ENCODE measurements around the gene IKZF5. TPM values are rescaled to one million over a fixed set of nuclear protein-coding genes. Genes with fewer than 3 reads are reported as not detected.

IKZF5 gene
- total RNA-seq, 1 experiment from 2014 or later: 12.5 TPM

- TF ChIP-seq CTCF (conservative IDR thresholded peaks at IDR 0.05): no peak
- Histone ChIP-seq H4K20me1 (ENCODE audit: control insufficient read depth, insufficient read depth, insufficient read length) (no peaks in the 10 kb centered on the region), H4K5ac (ENCODE audit: insufficient read length, low read depth, low read length) (no peak overlapping the region), H3K4me1 (ENCODE audit: insufficient read depth, low read length) (no peaks in the 10 kb centered on the region), H3K27ac (ENCODE audit: insufficient read length, low read depth, low read length) (no peak overlapping the region), H3K27me3 (ENCODE audit: insufficient read depth, low read length) (no peaks in the 10 kb centered on the region), H2BK20ac (ENCODE audit: low read depth, low read length, poor library complexity, severe bottlenecking) (no peak overlapping the region), H3K56ac (ENCODE audit: insufficient read length, low read depth, low read length) (no peak overlapping the region), H3K79me1 (ENCODE audit: insufficient read depth, low read depth, low read length, poor library complexity, severe bottlenecking) (no peaks in the 10 kb centered on the region), H3K14ac (ENCODE audit: insufficient read depth, low read length) (no peak overlapping the region), H3K4ac (ENCODE audit: low read depth, low read length) (no peak overlapping the region), H3K23me2 (ENCODE audit: insufficient read length, low read depth, low read length, poor library complexity, severe bottlenecking) (no peaks in the 10 kb centered on the region), H2BK120ac (ENCODE audit: low read depth, low read length, poor library complexity, severe bottlenecking) (no peak overlapping the region), H3T11ph (ENCODE audit: low read length) (no peak overlapping the region), H3K4me2 (ENCODE audit: insufficient read depth, insufficient read length, low read length) (no peak overlapping the region), H3K23ac (ENCODE audit: insufficient read length, low read depth, low read length) (no peak overlapping the region), H3K9ac (ENCODE audit: extremely low read depth, insufficient read length, low read length) (no peak overlapping the region), H2BK12ac (ENCODE audit: insufficient read length, low read depth, low read length) (no peak overlapping the region), H3K79me2 (ENCODE audit: insufficient read depth, low read length) (no peaks in the 10 kb centered on the region), H2BK5ac (ENCODE audit: insufficient read length, low read length) (no peak overlapping the region), H4K91ac (ENCODE audit: insufficient read length, low read depth, low read length) (no peak overlapping the region), H4K8ac (replicated peaks; ENCODE audit: insufficient read length, low read depth, low read length) (no peak overlapping the region), H2AK5ac (ENCODE audit: insufficient read length, low read length) (no peak overlapping the region), H3K18ac (ENCODE audit: insufficient read length, low read depth, low read length) (no peak overlapping the region), H2BK15ac (ENCODE audit: low read depth, low read length) (no peak overlapping the region), H2AFZ (ENCODE audit: low read length) (no peak overlapping the region), H3K9me3 (ENCODE audit: control insufficient read depth, low read depth, low read length) (no peaks in the 10 kb centered on the region)
- Mint-ChIP-seq H3K9me3 (no peaks in the 10 kb centered on the region), H3K27me3 (ENCODE audit: low read depth) (no peaks in the 10 kb centered on the region), H3K36me3 (ENCODE audit: insufficient read depth in 1 of 3, low read depth in 3 of 3) (peaks cover 0 to 11% (median 9%) of the 10 kb centered on the region in 3 experiments; a peak in 6 of 7 replicates), H3K4me3 (no peak overlapping the region), H3K4me1 (peaks cover 15 to 16% of the 10 kb centered on the region in 2 experiments), H3K27ac (no peak overlapping the region)
- WGBS (ENCODE audit: extremely low coverage, insufficient read length, low lambda C conversion rate): no CpG with 5 or more reads among the region's 1 CpG
- no peak for DNase-seq
Observed at GRCh38 chr10:123031124-123031523, 22.5 kb upstream of the IKZF5 start.

Data from H9 (cell line).